HAP-1 (cell line): Measurements from ENCODE around the gene VWA7.
A peak's percentile ranks its signal among the peaks of the same experiment; 100 is the strongest.

Source experiments
- DNase-seq, 2 experiments: peaks; one replicate each; pipeline ENCODE4 v3.0.0-alpha.2; 2016 to 2020; ENCODE audit warnings: low spot score in 2 of 2
- H3K27me3 ChIP-seq: fragments of 250-450 bp; sonication (Bioruptor Pico); 2 replicates; pipeline ENCODE4 v1.5.1; 2020; ENCODE audit warnings: low read depth, mild to moderate bottlenecking, moderate library complexity
- H3K36me3 ChIP-seq: fragments of 250-450 bp; sonication (Bioruptor Pico); replicated peaks from 2 replicates; pipeline ENCODE4 v1.5.1; 2020; ENCODE audit warnings: mild to moderate bottlenecking
- H3K4me1 ChIP-seq: fragments of 250-450 bp; sonication (Bioruptor Pico); 2 replicates; pipeline ENCODE4 v1.5.1; 2020; ENCODE audit warnings: mild to moderate bottlenecking
- H3K4me3 ChIP-seq: fragments of 250-450 bp; sonication (Bioruptor Pico); 2 replicates; pipeline ENCODE4 v1.5.1; 2020; ENCODE audit warnings: mild to moderate bottlenecking, moderate library complexity
- H3K9me3 ChIP-seq: fragments of 250-450 bp; sonication (Bioruptor Pico); 2 replicates; pipeline ENCODE4 v1.5.1; 2020; ENCODE audit warnings: mild to moderate bottlenecking, moderate library complexity
- in situ Hi-C: fragments of 300-500 bp; cut with MboI; formaldehyde crosslinking; loops from 3 replicates; pipeline ENCODE4 v1.14.3; 2020; ENCODE audit warnings: low sequenced_read_pairs, inconsistent platforms, mixed read lengths

Gene VWA7

GRCh38 chr6:31762878-31763618 is 14.1 kb downstream of the VWA7 start:
- DNase-seq = no peak
- H3K9me3 ChIP-seq = no peaks in the 10 kb centered on the region
- in situ Hi-C loops = no loop called here
- H3K4me3 ChIP-seq = no peak overlapping the region
- H3K36me3 ChIP-seq = peaks cover 71% of the 10 kb centered on the region
- H3K4me1 ChIP-seq = peaks cover 5% of the 10 kb centered on the region
- H3K27me3 ChIP-seq = no peaks in the 10 kb centered on the region

GRCh38 chr6:31762356-31762755 is 14.8 kb downstream of the VWA7 start, which contains the start of gene SAPCD1:
SAPCD1 (plus strand) TSS chr6:31762656; CDS start chr6:31763055, 399 bp downstream.
- Histone ChIP-seq H3K9me3 (no peaks in the 10 kb centered on the region), H3K36me3 (peaks cover 77% of the 10 kb centered on the region), H3K27me3 (no peaks in the 10 kb centered on the region), H3K4me1 (peaks cover 5% of the 10 kb centered on the region), H3K4me3 (no peak within 1 kb of the TSS)
- in situ Hi-C loops = no loop called here
- no peak for DNase-seq

- peaks cover 77% of the 10 kb centered on the region for H3K36me3 ChIP-seq
Measured at GRCh38 chr6:31761343-31761742, 15.8 kb downstream of the VWA7 start.

GRCh38 chr6:31760790-31761189 is 16.3 kb downstream of the VWA7 start:
- in situ Hi-C loops = no loop called here
- DNase-seq = no peak
- Histone ChIP-seq H3K9me3 (no peaks in the 10 kb centered on the region), H3K4me1 (peaks cover 5% of the 10 kb centered on the region), H3K36me3 (peaks cover 77% of the 10 kb centered on the region), H3K4me3 (no peak overlapping the region), H3K27me3 (no peaks in the 10 kb centered on the region)

More at GRCh38 chr6:31761343-31761742, 15.8 kb downstream of the VWA7 start:
- in situ Hi-C loops = no loop called here
- Histone ChIP-seq H3K4me1 (peaks cover 5% of the 10 kb centered on the region), H3K4me3 (no peak overlapping the region), H3K27me3 (no peaks in the 10 kb centered on the region), H3K9me3 (no peaks in the 10 kb centered on the region)
- no peak for DNase-seq

GRCh38 chr6:31758281-31758680 is 18.8 kb downstream of the VWA7 start:
- H3K36me3 ChIP-seq = peaks cover 59% of the 10 kb centered on the region
- peaks cover 2% of the 10 kb centered on the region for H3K4me1 ChIP-seq
- in situ Hi-C loops = no loop called here
- DNase-seq = no peak
- H3K27me3 ChIP-seq = no peaks in the 10 kb centered on the region
- H3K4me3 ChIP-seq = no peak overlapping the region
- no peaks in the 10 kb centered on the region for H3K9me3 ChIP-seq

GRCh38 chr6:31752739-31753319 is 24.3 kb downstream of the VWA7 start:
- Histone ChIP-seq H3K36me3 (peaks cover 35% of the 10 kb centered on the region), H3K4me1 (no peaks in the 10 kb centered on the region), H3K27me3 (no peaks in the 10 kb centered on the region), H3K9me3 (no peaks in the 10 kb centered on the region), H3K4me3 (no peak overlapping the region)
- no peak for DNase-seq
- in situ Hi-C loops = no loop called here

GRCh38 chr6:31750411-31751022 is 26.6 kb downstream of the VWA7 start:
- no peak overlapping the region for H3K4me3 ChIP-seq
- no peaks in the 10 kb centered on the region for H3K4me1 ChIP-seq
- in situ Hi-C loops = no loop called here
- DNase-seq = no peak
- no peaks in the 10 kb centered on the region for H3K9me3 ChIP-seq
- H3K27me3 ChIP-seq = no peaks in the 10 kb centered on the region
- peaks cover 50% of the 10 kb centered on the region for H3K36me3 ChIP-seq

- Histone ChIP-seq H3K36me3 (peaks cover 58% of the 10 kb centered on the region), H3K9me3 (no peaks in the 10 kb centered on the region), H3K4me1 (no peaks in the 10 kb centered on the region), H3K27me3 (no peaks in the 10 kb centered on the region), H3K4me3 (no peak overlapping the region)
- in situ Hi-C loops = no loop called here
- DNase-seq = no peak
Measured at GRCh38 chr6:31749301-31750036, 27.7 kb downstream of the VWA7 start.

- DNase-seq = no peak
- in situ Hi-C loops = no loop called here
- Histone ChIP-seq H3K4me1 (peaks cover 5% of the 10 kb centered on the region), H3K27me3 (no peaks in the 10 kb centered on the region), H3K9me3 (no peaks in the 10 kb centered on the region), H3K4me3 (no peak overlapping the region), H3K36me3 (peaks cover 76% of the 10 kb centered on the region)
Measured at GRCh38 chr6:31744422-31744821, 32.7 kb downstream of the VWA7 start.

- no peak for DNase-seq
- H3K4me3 ChIP-seq = no peak overlapping the region
- H3K27me3 ChIP-seq = no peaks in the 10 kb centered on the region
- in situ Hi-C loops = no loop called here
- H3K9me3 ChIP-seq = no peaks in the 10 kb centered on the region
- peaks cover 63% of the 10 kb centered on the region for H3K36me3 ChIP-seq
- peaks cover 21% of the 10 kb centered on the region for H3K4me1 ChIP-seq
Measured at GRCh38 chr6:31742894-31743293, 34.2 kb downstream of the VWA7 start.

GRCh38 chr6:31741815-31742214 is 35.3 kb downstream of the VWA7 start:
- Histone ChIP-seq H3K4me1 (peaks cover 30% of the 10 kb centered on the region), H3K36me3 (peaks cover 52% of the 10 kb centered on the region), H3K9me3 (no peaks in the 10 kb centered on the region), H3K27me3 (no peaks in the 10 kb centered on the region), H3K4me3 (no peak overlapping the region)
- in situ Hi-C loops = no loop called here
- no peak for DNase-seq

GRCh38 chr6:31740397-31741223 is 36.5 kb downstream of the VWA7 start:
- Histone ChIP-seq H3K27me3 (no peaks in the 10 kb centered on the region), H3K4me3 (peak overlapping the region; percentile 62), H3K36me3 (peaks cover 44% of the 10 kb centered on the region), H3K4me1 (peaks cover 34% of the 10 kb centered on the region), H3K9me3 (no peaks in the 10 kb centered on the region)
- peak; percentile 19 to 59 for DNase-seq
- in situ Hi-C loops = no loop called here
